ENCODE data around the gene DNAH3.

Gene DNAH3

GRCh38 chr16:21185659-21186325 lies 35.1 kb upstream of the DNAH3 start:
- H3K4me3 ChIP-seq (ENCODE audit: low read depth, low read length): no peak overlapping the region

GRCh38 chr16:21184834-21185233 lies 34.2 kb upstream of the DNAH3 start:
- Histone ChIP-seq H3K27ac (no peak overlapping the region), H3K36me3 (replicated peaks) (peaks cover 11% of the 10 kb centered on the region), H3K4me3 (ENCODE audit: low read depth, low read length) (no peak overlapping the region), H3K27me3 (replicated peaks) (no peaks in the 10 kb centered on the region)
- no peak for TF ChIP-seq CTCF (IDR thresholded peaks at IDR 0.05; ENCODE audit: low read depth, low read length, missing control alignments)
- DNase-seq: no peak
- in situ Hi-C loops (cut with HindIII; ENCODE audit: low pct_ligation_motif_present, low sequenced_read_pairs): loop anchor here (25.0 kb wide), 1 partner anchor 102 kb away; the partner anchor contains the start of gene CRYM

More at GRCh38 chr16:21185659-21186325, 35.1 kb upstream of the DNAH3 start:
- no peaks in the 10 kb centered on the region for H3K27me3 ChIP-seq (replicated peaks)
- peaks cover 11% of the 10 kb centered on the region for H3K36me3 ChIP-seq (replicated peaks)
- H3K27ac ChIP-seq: no peak overlapping the region
- no peak for TF ChIP-seq CTCF (IDR thresholded peaks at IDR 0.05; ENCODE audit: low read depth, low read length, missing control alignments)
- no peak for DNase-seq
- in situ Hi-C loops (cut with HindIII; ENCODE audit: low pct_ligation_motif_present, low sequenced_read_pairs): loop anchor here (25.0 kb wide), 1 partner anchor 102 kb away; the partner anchor contains the start of gene CRYM

GRCh38 chr16:21183995-21184394 lies 33.3 kb upstream of the DNAH3 start:
- TF ChIP-seq CTCF (IDR thresholded peaks at IDR 0.05; ENCODE audit: low read depth, low read length, missing control alignments): no peak
- in situ Hi-C loops (cut with HindIII; ENCODE audit: low pct_ligation_motif_present, low sequenced_read_pairs): loop anchor here (25.0 kb wide), 1 partner anchor 103 kb away; the partner anchor contains the start of gene CRYM
- no peaks in the 10 kb centered on the region for H3K27me3 ChIP-seq (replicated peaks)
- H3K27ac ChIP-seq: no peak overlapping the region
- no peak overlapping the region for H3K4me3 ChIP-seq (ENCODE audit: low read depth, low read length)
- H3K36me3 ChIP-seq (replicated peaks): peaks cover 16% of the 10 kb centered on the region
- no peak for DNase-seq

GRCh38 chr16:21179983-21180365 lies 29.3 kb upstream of the DNAH3 start:
- no peaks in the 10 kb centered on the region for H3K27me3 ChIP-seq (replicated peaks)
- H3K4me3 ChIP-seq (ENCODE audit: low read depth, low read length): no peak overlapping the region
- in situ Hi-C loops (cut with HindIII; ENCODE audit: low pct_ligation_motif_present, low sequenced_read_pairs): loop anchor here (25.0 kb wide), 1 partner anchor 107 kb away; the partner anchor contains the start of gene CRYM
- H3K27ac ChIP-seq: no peak overlapping the region
- no peak for TF ChIP-seq CTCF (IDR thresholded peaks at IDR 0.05; ENCODE audit: low read depth, low read length, missing control alignments)
- no peak for DNase-seq
- peaks cover 16% of the 10 kb centered on the region for H3K36me3 ChIP-seq (replicated peaks)

- DNase-seq: no peak
- TF ChIP-seq CTCF (IDR thresholded peaks at IDR 0.05; ENCODE audit: low read depth, low read length, missing control alignments): no peak
- no peak overlapping the region for H3K27ac ChIP-seq
- peaks cover 19% of the 10 kb centered on the region for H3K36me3 ChIP-seq (replicated peaks)
- in situ Hi-C loops (cut with HindIII; ENCODE audit: low pct_ligation_motif_present, low sequenced_read_pairs): loop anchor here (25.0 kb wide), 1 partner anchor 108 kb away; the partner anchor contains the start of gene CRYM
- H3K4me3 ChIP-seq (ENCODE audit: low read depth, low read length): no peak overlapping the region
- H3K27me3 ChIP-seq (replicated peaks): no peaks in the 10 kb centered on the region
Measured at GRCh38 chr16:21179126-21179982, 28.7 kb upstream of the DNAH3 start.

Data from brain microvascular endothelial cell (primary cell).